Right atrium auricular region (tissue), 2 donors: ENCODE results near the gene MYO1D. TPM values are rescaled to one million over a fixed set of nuclear protein-coding genes. Genes with fewer than 3 reads are reported as not detected.

Source experiments
- DNase-seq: peaks from one replicate; pipeline ENCODE4 v3.0.0-alpha.2; 2019; ENCODE audit warnings: low spot score
- H3K27ac ChIP-seq, 2 donors: fragments of 200-600 bp; sonication (generic); 1 replicate in 1 of 2; 2 replicates in 1 of 2; pipeline ENCODE4 v1.5.1; 2016 to 2019
- H3K27me3 ChIP-seq, 2 donors: fragments of 200-600 bp; sonication (generic); one replicate each; pipeline versions ENCODE4 v1.5.1 to v1.6.0; 2017 to 2019
- H3K36me3 ChIP-seq: fragments of 200-600 bp; sonication (generic); one replicate; pipeline ENCODE4 v1.5.1; 2016
- H3K4me1 ChIP-seq, 2 donors: fragments of 200-600 bp; sonication (generic); one replicate each; pipeline versions ENCODE4 v1.5.1 to v1.6.0; 2017 to 2019
- H3K4me3 ChIP-seq, 2 donors: fragments of 200-600 bp; sonication (generic); 1 replicate in 1 of 2; 2 replicates in 1 of 2; pipeline ENCODE4 v1.5.1; 2017 to 2019; ENCODE audit warnings: mild to moderate bottlenecking in 1 of 2, moderate library complexity in 1 of 2
- H3K9me3 ChIP-seq, 2 donors: fragments of 200-600 bp; sonication (generic); one replicate each; pipeline ENCODE4 v1.5.1; 2019
- total RNA-seq, 2 donors: library from RNA; depleted of rRNA; stranded (reverse); fragments of >200 nt; gene quantifications; one replicate each; pipeline ENCODE4 v1.1.0, GENCODE V29; 2016
- TF ChIP-seq, protein P1 (sequence below), 2 donors: fragments of 200-600 bp; sonication (generic); IDR thresholded peaks; one replicate each; pipeline ENCODE4 v1.5.1; 2019; ENCODE audit warnings: antibody characterized with exemption in 2 of 2

The MYO1D gene
- total RNA-seq, 2 donors from 2014 or later: 21.9 to 25.1 TPM

DNA sequence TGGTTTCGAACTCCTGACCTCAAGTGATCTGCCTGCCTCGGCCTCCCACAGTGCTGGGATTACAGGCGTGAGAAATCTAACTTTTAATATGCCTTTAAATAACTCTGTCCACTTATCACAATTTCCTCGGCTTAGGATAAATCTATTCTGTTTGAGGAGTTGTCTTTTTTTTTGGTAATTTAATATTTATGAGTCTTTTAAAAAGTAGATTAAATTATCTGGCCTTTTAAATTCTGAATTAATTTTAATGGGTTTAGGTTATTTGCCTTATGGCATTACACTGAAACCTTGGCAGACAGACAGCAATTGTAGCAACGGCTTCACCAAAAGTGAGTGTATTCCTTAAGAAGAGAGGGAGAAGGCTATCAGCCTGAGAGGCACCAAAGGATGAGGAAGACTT, 66.2 kb downstream of the MYO1D start:
- no peak for DNase-seq
- H3K9me3 ChIP-seq: no peaks in the 10 kb centered on the region
- H3K27me3 ChIP-seq: no peaks in the 10 kb centered on the region
- no peaks in the 10 kb centered on the region for H3K36me3 ChIP-seq
- no peak overlapping the region for H3K4me3 ChIP-seq
- TF ChIP-seq, protein P1, sequence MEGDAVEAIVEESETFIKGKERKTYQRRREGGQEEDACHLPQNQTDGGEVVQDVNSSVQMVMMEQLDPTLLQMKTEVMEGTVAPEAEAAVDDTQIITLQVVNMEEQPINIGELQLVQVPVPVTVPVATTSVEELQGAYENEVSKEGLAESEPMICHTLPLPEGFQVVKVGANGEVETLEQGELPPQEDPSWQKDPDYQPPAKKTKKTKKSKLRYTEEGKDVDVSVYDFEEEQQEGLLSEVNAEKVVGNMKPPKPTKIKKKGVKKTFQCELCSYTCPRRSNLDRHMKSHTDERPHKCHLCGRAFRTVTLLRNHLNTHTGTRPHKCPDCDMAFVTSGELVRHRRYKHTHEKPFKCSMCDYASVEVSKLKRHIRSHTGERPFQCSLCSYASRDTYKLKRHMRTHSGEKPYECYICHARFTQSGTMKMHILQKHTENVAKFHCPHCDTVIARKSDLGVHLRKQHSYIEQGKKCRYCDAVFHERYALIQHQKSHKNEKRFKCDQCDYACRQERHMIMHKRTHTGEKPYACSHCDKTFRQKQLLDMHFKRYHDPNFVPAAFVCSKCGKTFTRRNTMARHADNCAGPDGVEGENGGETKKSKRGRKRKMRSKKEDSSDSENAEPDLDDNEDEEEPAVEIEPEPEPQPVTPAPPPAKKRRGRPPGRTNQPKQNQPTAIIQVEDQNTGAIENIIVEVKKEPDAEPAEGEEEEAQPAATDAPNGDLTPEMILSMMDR (IDR thresholded peaks at IDR 0.05): no peak
- peaks cover 0 to 8% of the 10 kb centered on the region in 2 donors for H3K4me1 ChIP-seq
- no peak overlapping the region for H3K27ac ChIP-seq

DNA sequence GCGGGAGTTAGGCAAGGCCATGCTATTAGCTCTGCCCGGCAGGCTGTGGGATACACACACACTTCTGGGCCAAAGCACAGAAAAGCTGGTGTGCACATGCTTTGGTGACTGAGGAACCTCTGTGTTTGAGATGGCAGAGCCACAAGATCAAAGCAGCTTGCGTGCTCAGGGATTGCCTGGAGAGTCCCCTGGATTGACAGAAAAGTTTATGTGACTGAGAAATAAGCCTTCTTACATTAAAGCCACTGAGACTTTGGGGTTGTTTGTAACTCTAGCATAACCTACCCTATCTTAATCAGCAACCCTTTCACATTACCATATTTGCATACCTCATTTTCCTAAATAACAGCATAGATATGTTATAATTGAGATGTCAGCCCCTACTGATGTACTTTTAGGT, 69.3 kb downstream of the MYO1D start:
- Histone ChIP-seq H3K4me3 (no peak overlapping the region), H3K4me1 (peaks cover 0 to 4% of the 10 kb centered on the region in 2 donors), H3K9me3 (no peaks in the 10 kb centered on the region), H3K27me3 (no peaks in the 10 kb centered on the region), H3K27ac (no peak overlapping the region), H3K36me3 (no peaks in the 10 kb centered on the region)
- no peak for DNase-seq
- TF ChIP-seq, protein P1 (IDR thresholded peaks at IDR 0.05): no peak

DNA sequence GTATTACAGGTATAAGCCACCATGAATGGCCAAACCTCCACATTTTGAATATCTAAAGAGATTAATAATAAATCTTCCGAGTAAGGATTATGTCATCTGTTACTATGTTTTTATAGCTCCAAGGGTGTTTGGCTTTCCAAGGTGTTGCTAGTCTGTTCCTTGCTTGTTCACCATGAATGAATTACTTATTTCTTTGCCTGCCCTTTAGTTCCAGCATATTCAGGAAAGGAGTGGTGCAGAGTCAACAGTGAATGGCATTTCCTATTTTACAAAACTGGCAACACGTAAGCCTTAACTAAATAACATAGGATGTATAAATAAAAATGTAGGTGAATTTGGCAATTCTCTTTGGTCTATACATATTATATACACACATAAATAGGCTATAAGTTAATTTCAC, 70.3 kb downstream of the MYO1D start:
- Histone ChIP-seq H3K4me1 (peaks cover 0 to 8% of the 10 kb centered on the region in 2 donors), H3K9me3 (no peaks in the 10 kb centered on the region), H3K27me3 (no peaks in the 10 kb centered on the region), H3K4me3 (no peak overlapping the region), H3K36me3 (no peaks in the 10 kb centered on the region), H3K27ac (no peak overlapping the region)
- no peak for DNase-seq
- TF ChIP-seq, protein P1 (IDR thresholded peaks at IDR 0.05): no peak

DNA sequence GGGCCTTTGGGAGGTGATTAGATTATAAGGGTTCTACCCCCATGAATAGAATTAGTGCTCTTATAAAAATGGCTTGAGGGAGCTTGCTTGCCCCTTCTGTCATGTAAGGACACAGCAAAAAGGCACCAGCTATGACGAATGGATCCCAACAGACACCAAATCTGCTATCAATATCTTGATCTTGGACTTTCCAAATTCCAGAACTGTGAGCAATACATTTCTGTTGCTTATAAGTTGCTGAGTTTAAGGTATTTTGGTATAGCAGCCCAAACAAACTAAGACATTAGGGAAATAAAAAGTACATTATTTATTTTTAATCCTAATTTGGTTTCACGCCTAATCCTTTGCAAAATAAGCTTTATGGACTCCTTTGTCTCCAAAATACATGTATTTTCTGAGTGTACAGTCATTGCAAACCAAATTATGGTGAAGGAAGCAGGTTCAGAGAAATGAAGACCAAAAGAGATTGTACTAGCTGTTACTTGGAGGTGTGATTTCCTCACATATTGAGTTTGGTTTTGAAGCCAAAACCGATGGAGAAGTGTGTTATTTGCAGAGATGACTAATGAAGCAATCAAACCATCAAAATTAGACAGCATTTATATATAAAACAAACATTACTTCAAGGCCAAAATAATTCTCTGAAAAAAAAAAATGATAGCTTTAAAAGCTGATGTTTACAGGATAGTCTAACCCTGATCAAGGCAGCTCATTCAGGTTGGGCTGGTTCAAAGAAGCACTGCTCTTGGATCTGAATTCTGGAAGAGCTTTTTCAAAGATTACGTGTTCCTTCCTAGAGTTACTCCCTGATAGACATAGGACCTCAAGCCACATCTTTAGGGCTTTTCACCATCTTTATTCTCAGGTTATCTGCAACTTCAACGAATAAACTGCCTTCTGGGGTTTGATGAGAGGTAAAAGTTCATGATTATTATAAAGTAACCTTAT, 71.6 kb downstream of the MYO1D start:
- Histone ChIP-seq H3K9me3 (no peaks in the 10 kb centered on the region), H3K4me1 (peaks cover 0 to 18% of the 10 kb centered on the region in 2 donors), H3K27me3 (no peaks in the 10 kb centered on the region), H3K4me3 (no peak overlapping the region), H3K36me3 (no peaks in the 10 kb centered on the region), H3K27ac (no peak overlapping the region)
- no peak for DNase-seq
- TF ChIP-seq, protein P1 (IDR thresholded peaks at IDR 0.05): no peak

DNA sequence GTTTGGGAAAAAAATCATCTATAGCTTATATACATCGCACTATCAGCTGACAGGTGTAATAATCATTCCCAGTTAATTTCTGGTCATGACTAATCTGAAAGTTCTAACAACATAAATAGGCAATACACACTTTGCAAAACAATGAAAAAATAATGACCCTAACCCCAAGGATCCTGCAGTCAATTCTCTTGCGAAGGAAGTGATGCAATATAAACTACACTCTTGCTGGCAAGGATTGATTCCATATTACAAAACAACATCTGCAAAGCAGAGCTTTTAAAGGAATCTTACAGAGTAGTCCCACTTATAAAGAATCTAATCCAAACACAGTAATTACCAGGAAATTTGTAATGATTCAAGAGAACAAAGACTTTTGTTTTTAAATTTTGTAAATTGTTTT, 73.4 kb downstream of the MYO1D start:
- H3K27me3 ChIP-seq: no peaks in the 10 kb centered on the region

More for the DNA sequence above, 73.4 kb downstream of the MYO1D start:
- TF ChIP-seq, protein P1 (IDR thresholded peaks at IDR 0.05): no peak
- no peak overlapping the region for H3K4me3 ChIP-seq
- H3K4me1 ChIP-seq: peaks cover 0 to 14% of the 10 kb centered on the region in 2 donors
- no peak for DNase-seq
- no peak overlapping the region for H3K27ac ChIP-seq
- H3K9me3 ChIP-seq: no peaks in the 10 kb centered on the region
- no peaks in the 10 kb centered on the region for H3K36me3 ChIP-seq
